SK-MEL-5 (cell line): ENCODE results near the gene NAV3. TPM values are rescaled to one million over a fixed set of nuclear protein-coding genes. Genes with fewer than 3 reads are reported as not detected.

Experiments
- DNase-seq: peaks from one replicate; pipeline ENCODE4 v3.0.0-alpha.2; 2016; ENCODE audit warnings: low read depth, low spot score
- in situ Hi-C: cut with HindIII; loops from 2 replicates; pipeline ENCODE4 v1.10.0; 2016; ENCODE audit warnings: low sequenced_read_pairs, high pct_unique_total_duplicates, low pct_unique_long_range_greater_than_20kb
- total RNA-seq: library from RNA; depleted of rRNA; stranded (reverse); fragments of >200 nt; shearing (Covaris generic); gene quantifications from 2 replicates; pipeline ENCODE4 v1.2.3, GENCODE V29; 2014

The NAV3 gene
- total RNA-seq, 1 experiment from 2014 or later: 41.3 TPM

- in situ Hi-C loops: loop anchor here (25.0 kb wide), 1 partner anchor 107 kb away; no protein-coding TSS in a partner anchor
Observed at GRCh38 chr12:78119351-78119918, 288.7 kb downstream of the NAV3 start.

GRCh38 chr12:78120306-78120705 lies 289.6 kb downstream of the NAV3 start:
- no peak for DNase-seq
- in situ Hi-C loops: loop anchor here (25.0 kb wide), 1 partner anchor 108 kb away; no protein-coding TSS in a partner anchor

More at GRCh38 chr12:78119351-78119918, 288.7 kb downstream of the NAV3 start:
- no peak for DNase-seq

GRCh38 chr12:78120866-78121560 lies 290.3 kb downstream of the NAV3 start:
- peak; percentile 63 for DNase-seq
- in situ Hi-C loops: loop anchor here (25.0 kb wide), 1 partner anchor 109 kb away; no protein-coding TSS in a partner anchor

- peak; percentile 15 for DNase-seq
- in situ Hi-C loops: loop anchor here (25.0 kb wide), 1 partner anchor 110 kb away; no protein-coding TSS in a partner anchor
Observed at GRCh38 chr12:78121969-78122610, 291.4 kb downstream of the NAV3 start.

- in situ Hi-C loops: no loop called here
- no peak for DNase-seq
Observed at GRCh38 chr12:78128211-78128610, 297.5 kb downstream of the NAV3 start.

- in situ Hi-C loops: no loop called here
- DNase-seq: peak; percentile 7
Observed at GRCh38 chr12:78143717-78144116, 313.0 kb downstream of the NAV3 start.

GRCh38 chr12:78145398-78145797 lies 314.7 kb downstream of the NAV3 start:
- in situ Hi-C loops: no loop called here
- DNase-seq: no peak

- in situ Hi-C loops: no loop called here
- DNase-seq: peak; percentile 60
Observed at GRCh38 chr12:78146365-78146772, 315.7 kb downstream of the NAV3 start.

- in situ Hi-C loops: no loop called here
Observed at GRCh38 chr12:78149459-78149858, 318.8 kb downstream of the NAV3 start.

GRCh38 chr12:78155546-78155945 lies 324.9 kb downstream of the NAV3 start:
- in situ Hi-C loops: no loop called here
- no peak for DNase-seq

More at GRCh38 chr12:78149459-78149858, 318.8 kb downstream of the NAV3 start:
- no peak for DNase-seq

GRCh38 chr12:78156751-78157150 lies 326.1 kb downstream of the NAV3 start:
- in situ Hi-C loops: no loop called here

GRCh38 chr12:78157199-78157598 lies 326.5 kb downstream of the NAV3 start:
- DNase-seq: no peak

More at GRCh38 chr12:78156751-78157150, 326.1 kb downstream of the NAV3 start:
- no peak for DNase-seq

GRCh38 chr12:78164154-78164553 lies 333.5 kb downstream of the NAV3 start:
- in situ Hi-C loops: no loop called here
- no peak for DNase-seq

More at GRCh38 chr12:78157199-78157598, 326.5 kb downstream of the NAV3 start:
- in situ Hi-C loops: no loop called here

- DNase-seq: no peak
- in situ Hi-C loops: no loop called here
Observed at GRCh38 chr12:78167510-78167909, 336.8 kb downstream of the NAV3 start.

GRCh38 chr12:78171061-78171460 lies 340.4 kb downstream of the NAV3 start:
- in situ Hi-C loops: no loop called here
- no peak for DNase-seq

GRCh38 chr12:78176643-78177042 lies 345.9 kb downstream of the NAV3 start:
- DNase-seq: no peak
- in situ Hi-C loops: no loop called here

- DNase-seq: no peak
- in situ Hi-C loops: no loop called here
Observed at GRCh38 chr12:78177298-78177697, 346.6 kb downstream of the NAV3 start.

GRCh38 chr12:78179346-78179745 lies 348.7 kb downstream of the NAV3 start:
- no peak for DNase-seq
- in situ Hi-C loops: no loop called here
